SJCRH30 (cell line): ENCODE data around the gene GRK5. TPM values are rescaled to one million over a fixed set of nuclear protein-coding genes. Genes with fewer than 3 reads are reported as not detected.

ENCODE experiments used
- DNase-seq, 2 experiments: peaks; one replicate each; pipeline ENCODE4 v3.0.0-alpha.2; 2015 to 2020
- H3K27ac ChIP-seq: fragments of 250-450 bp; sonication (Bioruptor Pico); 2 replicates; pipeline ENCODE4 v1.5.1; 2020; ENCODE audit warnings: mild to moderate bottlenecking, moderate library complexity
- H3K27me3 ChIP-seq: fragments of 250-450 bp; sonication (Bioruptor Pico); 2 replicates; pipeline ENCODE4 v1.5.1; 2020; ENCODE audit warnings: mild to moderate bottlenecking, moderate library complexity
- H3K36me3 ChIP-seq: fragments of 250-450 bp; sonication (Bioruptor Pico); 2 replicates; pipeline ENCODE4 v1.5.1; 2020; ENCODE audit warnings: mild to moderate bottlenecking, moderate library complexity
- H3K4me1 ChIP-seq: fragments of 250-450 bp; sonication (Bioruptor Pico); 2 replicates; pipeline ENCODE4 v1.5.1; 2020; ENCODE audit warnings: mild to moderate bottlenecking, moderate library complexity
- H3K4me3 ChIP-seq: fragments of 250-450 bp; sonication (Bioruptor Pico); 2 replicates; pipeline ENCODE4 v1.5.1; 2020; ENCODE audit warnings: mild to moderate bottlenecking, moderate library complexity
- H3K9me3 ChIP-seq: fragments of 250-450 bp; sonication (Bioruptor Pico); replicated peaks from 2 replicates; pipeline ENCODE4 v1.5.1; 2020; ENCODE audit warnings: mild to moderate bottlenecking, moderate library complexity
- total RNA-seq: library from RNA; depleted of rRNA; stranded (reverse); fragments of >200 nt; shearing (Covaris generic); gene quantifications from 2 replicates; pipeline ENCODE4 v1.2.3, GENCODE V29; 2014

GRK5 gene
- total RNA-seq, 1 experiment from 2014 or later = 4.4 TPM

GRCh38 chr10:119409906-119410305 lies 202.5 kb downstream of the GRK5 start:
- peak; percentile 65 to 67 for DNase-seq
- Histone ChIP-seq H3K27me3 (no peaks in the 10 kb centered on the region), H3K4me1 (peaks cover 41% of the 10 kb centered on the region), H3K36me3 (no peaks in the 10 kb centered on the region), H3K27ac (no peak overlapping the region), H3K4me3 (no peak overlapping the region), H3K9me3 (no peaks in the 10 kb centered on the region)

DNA sequence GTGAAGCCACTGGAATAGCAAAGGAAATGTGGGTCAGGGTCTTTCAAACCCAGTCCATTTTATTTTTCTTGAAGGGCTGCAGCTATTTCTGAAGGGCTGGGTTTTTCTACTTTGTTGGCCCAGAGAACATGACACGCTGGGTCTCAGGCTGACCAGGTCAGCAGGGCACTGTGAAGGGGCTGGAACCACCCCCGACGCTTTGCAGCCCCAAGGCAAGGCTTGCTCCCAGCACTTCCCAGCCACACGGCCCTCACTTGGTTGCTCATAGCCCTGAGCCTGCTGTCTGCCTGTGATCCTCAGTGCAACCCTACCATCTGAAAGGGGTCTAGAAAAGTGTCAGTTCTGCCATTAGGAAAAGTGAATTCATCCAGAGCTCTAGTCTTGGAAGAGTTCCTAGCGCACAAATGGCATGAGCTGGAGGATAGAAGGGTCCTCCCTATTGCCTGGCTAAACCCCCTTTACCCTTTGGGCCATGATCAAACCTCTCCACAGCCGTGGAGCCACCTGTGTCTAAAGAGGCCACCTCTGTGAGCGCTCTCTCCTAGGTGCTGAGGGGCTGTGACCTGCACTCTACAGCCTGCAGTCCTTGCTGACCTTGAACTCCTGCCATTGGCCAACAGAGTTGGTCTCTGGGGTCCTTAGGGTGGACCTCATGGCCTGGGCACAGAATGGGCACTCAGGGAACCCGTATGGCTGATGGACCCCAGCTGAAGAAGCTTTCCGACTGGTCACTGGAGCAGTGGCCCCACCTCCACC lies 203.2 kb downstream of the GRK5 start:
- H3K27ac ChIP-seq = no peak overlapping the region
- H3K4me1 ChIP-seq = peaks cover 41% of the 10 kb centered on the region
- no peaks in the 10 kb centered on the region for H3K36me3 ChIP-seq
- H3K9me3 ChIP-seq = no peaks in the 10 kb centered on the region
- no peak for DNase-seq
- H3K4me3 ChIP-seq = no peak overlapping the region
- H3K27me3 ChIP-seq = no peaks in the 10 kb centered on the region

- no peak overlapping the region for H3K4me3 ChIP-seq
- H3K36me3 ChIP-seq = no peaks in the 10 kb centered on the region
- H3K27ac ChIP-seq = peak overlapping the region; percentile 76; the same call in 1 of the 2 replicates
- H3K27me3 ChIP-seq = no peaks in the 10 kb centered on the region
- peaks cover 41% of the 10 kb centered on the region for H3K4me1 ChIP-seq
- peak; percentile 50 to 60 for DNase-seq
- H3K9me3 ChIP-seq = no peaks in the 10 kb centered on the region
Observed at GRCh38 chr10:119412244-119413092, 205.1 kb downstream of the GRK5 start.

GRCh38 chr10:119413093-119413453 lies 205.7 kb downstream of the GRK5 start:
- Histone ChIP-seq H3K9me3 (no peaks in the 10 kb centered on the region), H3K4me1 (peaks cover 43% of the 10 kb centered on the region), H3K27ac (peak overlapping the region; percentile 76; the same call in 1 of the 2 replicates), H3K27me3 (no peaks in the 10 kb centered on the region), H3K36me3 (no peaks in the 10 kb centered on the region), H3K4me3 (no peak overlapping the region)
- no peak for DNase-seq

- Histone ChIP-seq H3K27ac (peak overlapping the region; percentile 76), H3K27me3 (no peaks in the 10 kb centered on the region), H3K4me3 (0 out of 2 replicates have a peak overlapping the region, but pooled peaks have one; percentile 2), H3K9me3 (no peaks in the 10 kb centered on the region), H3K36me3 (no peaks in the 10 kb centered on the region), H3K4me1 (peaks cover 48% of the 10 kb centered on the region)
- DNase-seq = peak; percentile 55 to 60
Observed at GRCh38 chr10:119413471-119414080, 206.2 kb downstream of the GRK5 start.

DNA sequence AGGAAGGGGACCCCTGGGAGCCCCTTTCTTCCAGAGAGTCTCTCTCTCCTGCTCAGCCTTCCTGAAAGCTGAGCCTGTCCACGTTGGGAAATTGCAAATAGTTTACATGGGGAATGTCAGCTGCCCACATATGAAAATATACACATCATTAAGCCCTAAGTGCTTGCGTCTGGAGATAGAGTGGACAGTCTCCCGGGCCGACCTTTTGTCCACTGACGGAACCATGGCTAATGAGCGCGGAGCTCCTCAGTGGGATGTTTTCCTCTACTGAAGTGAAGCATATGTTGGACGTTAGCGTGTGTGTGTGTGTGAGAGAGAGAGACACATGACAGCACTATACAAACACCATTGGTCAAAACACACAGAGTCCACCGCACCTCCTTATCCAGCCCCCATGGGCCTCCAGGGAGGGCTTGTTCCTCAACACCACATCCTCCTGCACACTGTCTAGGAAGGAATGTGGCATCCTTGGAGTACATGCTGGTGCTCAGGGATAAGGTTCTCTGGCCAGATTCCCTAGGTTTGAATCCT lies 206.8 kb downstream of the GRK5 start:
- peak; percentile 66 to 67 for DNase-seq
- Histone ChIP-seq H3K27ac (peak overlapping the region; percentile 76), H3K4me1 (peaks cover 51% of the 10 kb centered on the region)

DNA sequence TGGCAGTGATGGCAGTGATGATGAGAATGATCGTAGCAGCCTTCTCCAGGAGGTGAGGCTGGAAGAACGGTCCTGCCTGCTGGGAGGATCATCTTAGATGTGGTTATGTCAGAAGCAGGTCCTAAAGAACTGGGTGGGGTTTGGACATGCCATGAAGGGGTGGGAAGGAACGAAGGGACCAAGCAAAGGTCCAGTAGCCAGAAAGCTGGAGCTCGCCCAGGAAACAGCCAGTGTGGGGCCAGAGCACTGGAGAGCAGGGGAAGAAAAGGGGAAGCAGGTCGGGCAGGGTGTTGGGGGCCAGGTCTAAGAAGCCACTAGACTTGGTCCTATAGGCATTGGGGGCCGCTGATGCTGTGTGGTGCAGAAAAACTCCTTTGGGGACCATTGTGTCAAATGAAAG lies 207.8 kb downstream of the GRK5 start:
- H3K27ac ChIP-seq = no peak overlapping the region

More for the DNA sequence above, 206.8 kb downstream of the GRK5 start:
- no peaks in the 10 kb centered on the region for H3K36me3 ChIP-seq
- H3K9me3 ChIP-seq = no peaks in the 10 kb centered on the region
- 0 out of 2 replicates have a peak overlapping the region, but pooled peaks have one; percentile 2 for H3K4me3 ChIP-seq
- H3K27me3 ChIP-seq = no peaks in the 10 kb centered on the region

DNA sequence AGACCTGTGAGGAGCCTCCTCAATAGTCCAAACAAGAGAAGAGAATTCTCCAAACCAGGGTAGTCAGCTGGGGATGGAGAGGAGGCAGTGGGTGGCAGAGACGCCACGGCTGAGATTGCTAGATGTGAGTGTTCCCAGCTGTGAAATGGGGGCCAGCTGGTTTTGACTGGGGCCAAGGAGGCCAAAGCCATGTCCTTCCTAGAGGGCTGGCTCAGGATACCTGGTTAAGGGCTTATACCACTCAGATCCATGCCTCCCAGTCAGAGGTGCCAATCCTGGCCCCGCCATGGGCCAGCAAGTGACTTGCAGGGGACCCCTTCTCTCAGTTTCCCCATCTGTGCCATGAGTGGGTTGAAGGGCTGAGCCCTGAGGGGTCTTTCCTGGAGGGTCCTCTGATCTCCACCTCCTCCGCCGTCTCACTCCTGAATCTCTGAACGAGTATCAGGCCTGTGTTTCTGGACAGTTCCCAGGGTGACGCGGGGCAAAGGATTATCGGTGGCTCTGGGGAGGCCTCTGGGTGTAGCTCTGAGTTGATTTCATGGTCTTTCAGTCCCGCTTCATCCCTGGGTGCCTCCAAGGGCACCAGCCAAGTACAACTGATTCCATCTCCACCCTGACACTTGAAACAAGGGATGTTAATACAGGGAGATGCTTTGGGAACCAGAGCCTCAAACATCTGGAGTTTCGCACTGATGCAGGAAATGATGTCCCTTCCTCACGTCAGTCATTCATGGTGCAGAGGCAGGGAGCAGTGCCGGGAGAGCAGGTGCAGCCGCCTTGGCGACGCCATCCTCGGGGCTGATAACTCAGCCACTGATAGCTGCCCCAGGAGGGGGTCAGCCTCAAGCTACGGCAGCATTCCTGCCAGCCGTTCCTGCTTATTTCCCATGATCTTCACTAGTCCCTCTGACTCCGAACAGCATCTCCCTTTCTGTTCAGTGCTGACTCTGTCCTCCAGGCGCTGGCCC lies 208.4 kb downstream of the GRK5 start:
- no peak for DNase-seq
- Histone ChIP-seq H3K36me3 (no peaks in the 10 kb centered on the region), H3K27ac (no peak overlapping the region), H3K4me3 (no peak overlapping the region), H3K27me3 (no peaks in the 10 kb centered on the region), H3K4me1 (peaks cover 41% of the 10 kb centered on the region), H3K9me3 (no peaks in the 10 kb centered on the region)

More for the DNA sequence above, 207.8 kb downstream of the GRK5 start:
- Histone ChIP-seq H3K36me3 (no peaks in the 10 kb centered on the region), H3K4me1 (peaks cover 42% of the 10 kb centered on the region), H3K9me3 (no peaks in the 10 kb centered on the region), H3K4me3 (no peak overlapping the region), H3K27me3 (no peaks in the 10 kb centered on the region)
- no peak for DNase-seq

GRCh38 chr10:119416855-119417254 lies 209.5 kb downstream of the GRK5 start:
- Histone ChIP-seq H3K9me3 (no peaks in the 10 kb centered on the region), H3K4me3 (no peak overlapping the region), H3K36me3 (no peaks in the 10 kb centered on the region), H3K27me3 (no peaks in the 10 kb centered on the region), H3K4me1 (peaks cover 51% of the 10 kb centered on the region), H3K27ac (no peak overlapping the region)
- peak; percentile 57 to 80 for DNase-seq

DNA sequence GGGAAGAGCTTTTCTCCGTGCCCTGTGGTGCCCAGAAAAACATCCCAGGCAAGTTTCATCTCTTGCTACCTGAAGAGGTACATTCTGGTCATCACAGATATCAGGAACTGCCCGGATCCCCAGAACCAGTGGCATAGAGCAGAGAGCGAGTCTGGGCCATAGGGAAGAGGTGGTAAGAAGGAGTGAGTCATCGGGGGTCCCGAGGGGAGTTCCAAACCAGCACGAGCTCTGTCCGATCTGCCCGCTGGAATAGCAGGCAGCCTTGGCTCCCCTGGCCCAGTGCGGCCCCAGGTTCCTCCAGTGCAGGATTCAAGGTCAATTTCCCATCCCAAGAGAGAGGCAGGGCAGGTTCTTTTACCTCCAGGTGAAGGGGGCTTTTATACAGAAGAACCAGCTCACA lies 210.5 kb downstream of the GRK5 start:
- no peaks in the 10 kb centered on the region for H3K9me3 ChIP-seq
- no peak overlapping the region for H3K4me3 ChIP-seq
- no peaks in the 10 kb centered on the region for H3K27me3 ChIP-seq
- no peaks in the 10 kb centered on the region for H3K36me3 ChIP-seq
- H3K27ac ChIP-seq = no peak overlapping the region
- no peak for DNase-seq
- H3K4me1 ChIP-seq = peaks cover 47% of the 10 kb centered on the region

- Histone ChIP-seq H3K4me3 (no peak overlapping the region), H3K4me1 (peaks cover 42% of the 10 kb centered on the region), H3K36me3 (no peaks in the 10 kb centered on the region), H3K27me3 (no peaks in the 10 kb centered on the region), H3K9me3 (no peaks in the 10 kb centered on the region), H3K27ac (no peak overlapping the region)
- DNase-seq = peak; percentile 37 to 51
Observed at GRCh38 chr10:119418362-119418761, 211.0 kb downstream of the GRK5 start.

- H3K27ac ChIP-seq = no peak overlapping the region
- DNase-seq = no peak
- H3K27me3 ChIP-seq = no peaks in the 10 kb centered on the region
- H3K9me3 ChIP-seq = no peaks in the 10 kb centered on the region
- H3K36me3 ChIP-seq = no peaks in the 10 kb centered on the region
- peaks cover 28% of the 10 kb centered on the region for H3K4me1 ChIP-seq
- no peak overlapping the region for H3K4me3 ChIP-seq
Observed at GRCh38 chr10:119419931-119420330, 212.6 kb downstream of the GRK5 start.

- Histone ChIP-seq H3K27me3 (no peaks in the 10 kb centered on the region), H3K4me1 (peaks cover 28% of the 10 kb centered on the region), H3K9me3 (no peaks in the 10 kb centered on the region), H3K36me3 (no peaks in the 10 kb centered on the region), H3K4me3 (0 out of 2 replicates have a peak overlapping the region, but pooled peaks have one; percentile 2), H3K27ac (peak overlapping the region; percentile 86)
- peak; percentile 29 to 66 for DNase-seq
Observed at GRCh38 chr10:119420950-119421875, 213.8 kb downstream of the GRK5 start.
